Stimulated activated naive CD4-positive, alpha-beta T cell (primary cell): ENCODE results near the gene NRXN3.

Experiments used
- DNase-seq, 6 experiments: peaks; one replicate each; lab custom pipeline; 2025; lab: John Stamatoyannopoulos, UW

NRXN3 gene

GRCh38 chr14:79540394-79540793 lies 1370.2 kb downstream of the NRXN3 start:
- no peak for DNase-seq

- no peak for DNase-seq
These were observed 1371.9 kb downstream of the NRXN3 start for GRCh38 chr14:79542121-79542520.

DNA sequence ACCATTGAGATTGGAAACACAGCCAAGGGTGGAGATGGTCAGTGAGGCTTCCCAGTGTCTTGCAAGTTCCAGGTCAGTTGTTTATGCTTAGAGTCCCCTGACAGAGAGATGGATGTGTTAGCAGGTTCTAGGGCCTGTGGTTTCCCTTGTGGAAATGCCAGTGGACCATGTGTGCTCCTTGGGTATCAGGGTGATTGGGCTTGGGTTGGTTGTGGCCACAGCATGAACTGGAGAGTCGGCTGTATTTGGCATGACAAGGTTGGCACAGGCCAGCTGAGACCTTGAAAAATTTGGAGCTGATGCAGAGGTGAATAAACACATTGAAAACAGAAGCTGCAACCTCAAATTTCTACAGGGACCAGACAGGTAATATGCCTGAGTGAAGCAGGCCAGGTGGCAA lies 1373.2 kb downstream of the NRXN3 start:
- no peak for DNase-seq

DNA sequence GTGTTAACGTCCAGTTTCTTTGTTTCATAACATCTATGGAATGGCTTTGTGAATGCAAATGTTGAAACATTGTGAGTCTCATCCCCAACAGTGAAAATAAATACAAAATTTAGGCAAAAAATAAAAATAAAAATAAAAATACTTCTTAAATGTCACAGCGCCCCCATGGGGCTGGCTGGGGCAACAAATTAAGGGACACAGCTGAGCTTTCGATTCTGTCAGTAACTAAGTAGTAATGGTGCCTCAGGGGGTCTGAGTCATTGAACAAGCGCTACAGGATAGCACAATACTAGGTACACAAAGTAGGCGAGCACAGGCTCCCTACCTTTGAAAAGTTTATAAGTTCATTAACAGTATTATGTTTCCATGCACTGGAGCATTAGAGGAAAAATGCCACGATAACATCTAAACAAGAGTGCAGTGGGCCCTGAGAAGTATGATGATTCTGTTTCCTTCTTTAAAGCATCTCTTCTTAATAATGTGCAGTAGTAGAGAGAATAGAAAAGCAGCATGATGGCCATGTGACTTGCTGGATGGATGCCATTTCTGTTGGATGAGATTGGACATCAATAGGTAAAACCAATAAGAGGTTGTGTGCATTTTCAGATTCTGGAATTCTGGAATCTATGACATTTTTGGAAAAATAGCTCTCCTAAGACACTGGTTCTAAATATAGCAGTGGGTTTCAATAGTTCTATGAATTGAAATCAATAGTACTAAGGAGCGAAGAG lies 1374.0 kb downstream of the NRXN3 start:
- no peak for DNase-seq

- no peak for DNase-seq
These were observed 1374.5 kb downstream of the NRXN3 start for GRCh38 chr14:79544698-79545070.

DNA sequence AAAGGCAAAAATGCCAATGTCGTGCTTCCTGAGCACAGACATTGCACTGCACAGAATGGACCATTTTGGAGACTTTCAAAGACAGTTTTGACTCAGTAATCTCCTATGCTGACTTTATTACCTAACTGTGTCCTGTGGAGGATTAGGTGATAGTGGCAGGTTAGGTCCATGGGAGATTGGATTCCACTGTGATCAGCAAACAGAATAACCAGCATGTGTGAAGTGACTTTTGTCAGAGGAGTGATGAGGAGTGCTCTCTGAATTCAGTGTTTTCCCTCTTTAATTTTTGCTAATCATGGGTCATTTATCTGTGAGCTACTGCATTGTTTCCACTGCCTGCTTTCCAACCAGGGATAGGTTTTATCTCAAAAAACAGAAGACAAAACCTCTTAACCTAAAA lies 1378.7 kb downstream of the NRXN3 start:
- DNase-seq = no peak

DNA sequence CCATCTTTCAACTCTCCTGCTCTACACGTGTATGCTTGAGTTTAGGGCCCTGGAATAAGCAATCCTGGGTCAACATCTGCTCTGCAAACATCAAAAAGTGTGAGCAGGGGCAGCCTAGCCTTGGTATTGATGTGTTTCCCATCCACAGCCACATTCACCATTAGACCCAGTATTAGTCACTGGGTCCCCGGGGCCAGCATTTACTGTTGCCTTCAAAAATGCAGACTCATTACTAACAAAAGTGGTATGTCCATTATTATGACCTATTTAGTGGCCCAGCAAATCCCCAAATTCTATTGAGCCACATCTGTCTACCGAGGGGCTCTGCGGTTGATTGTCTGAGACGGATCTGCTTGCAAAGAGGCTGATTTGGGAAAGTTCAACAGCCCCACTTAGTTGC lies 1379.3 kb downstream of the NRXN3 start:
- DNase-seq = no peak

GRCh38 chr14:79551523-79551922 lies 1381.3 kb downstream of the NRXN3 start:
- no peak for DNase-seq

DNA sequence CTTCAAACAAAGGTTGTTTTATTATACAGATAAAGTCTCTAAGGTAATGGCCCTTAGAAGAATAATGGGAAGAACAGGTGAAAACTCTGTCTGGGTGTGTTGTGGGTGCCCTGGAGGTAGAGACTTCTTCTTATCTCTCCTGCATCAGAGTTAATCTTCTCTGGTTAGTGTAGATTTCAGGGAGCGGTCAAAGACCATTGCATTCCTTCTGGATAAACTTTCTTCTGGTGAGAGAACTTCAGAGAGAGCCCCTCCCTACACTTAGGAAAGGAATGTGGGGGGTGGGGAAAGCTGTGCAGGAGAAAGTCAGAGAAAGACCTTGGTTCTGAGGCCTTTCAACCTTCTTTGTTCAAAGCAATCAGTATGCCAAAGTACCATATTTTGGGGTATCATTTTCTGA lies 1382.6 kb downstream of the NRXN3 start:
- no peak for DNase-seq

DNA sequence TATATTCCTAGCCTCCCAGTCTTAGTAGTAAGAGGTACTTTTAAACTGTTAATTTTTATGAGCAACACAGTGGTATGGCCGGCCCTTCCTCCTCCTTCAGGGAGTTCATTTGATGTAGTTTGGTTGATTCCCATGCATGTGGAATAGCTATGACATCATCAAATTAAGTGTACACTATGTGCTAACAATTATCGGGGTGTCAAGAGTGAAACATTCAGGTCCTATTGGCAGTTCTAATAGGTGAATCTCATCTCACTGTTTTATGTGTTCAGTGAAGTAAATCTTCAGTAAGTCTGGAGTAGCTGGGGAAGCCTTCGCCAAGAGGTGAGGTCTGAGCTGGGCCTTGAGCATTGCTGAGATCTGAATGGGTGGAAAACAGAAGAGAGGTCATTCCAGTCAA lies 1384.6 kb downstream of the NRXN3 start:
- DNase-seq = no peak

DNA sequence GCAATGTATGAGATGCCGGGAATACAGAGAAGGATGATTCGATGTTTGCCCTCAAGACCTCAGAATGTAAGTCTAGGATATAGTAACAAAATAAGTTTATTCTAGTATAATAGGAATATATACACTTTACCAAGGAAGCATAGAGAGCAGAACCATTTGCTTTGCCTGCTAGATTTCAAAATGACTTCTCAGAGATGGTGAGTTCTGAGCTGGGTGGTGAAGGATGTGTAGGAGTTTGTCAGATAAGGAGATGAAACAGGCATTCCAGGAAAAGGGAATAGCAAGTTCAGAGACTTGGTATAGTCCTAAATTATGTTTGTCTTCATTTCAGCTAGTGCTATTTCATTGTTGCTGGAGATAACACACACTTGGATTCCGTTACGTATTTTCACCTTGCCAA lies 1385.3 kb downstream of the NRXN3 start:
- DNase-seq = no peak

GRCh38 chr14:79557309-79557708 lies 1387.1 kb downstream of the NRXN3 start:
- DNase-seq = no peak

- DNase-seq = no peak
These were observed 1392.0 kb downstream of the NRXN3 start for GRCh38 chr14:79562185-79562584.

DNA sequence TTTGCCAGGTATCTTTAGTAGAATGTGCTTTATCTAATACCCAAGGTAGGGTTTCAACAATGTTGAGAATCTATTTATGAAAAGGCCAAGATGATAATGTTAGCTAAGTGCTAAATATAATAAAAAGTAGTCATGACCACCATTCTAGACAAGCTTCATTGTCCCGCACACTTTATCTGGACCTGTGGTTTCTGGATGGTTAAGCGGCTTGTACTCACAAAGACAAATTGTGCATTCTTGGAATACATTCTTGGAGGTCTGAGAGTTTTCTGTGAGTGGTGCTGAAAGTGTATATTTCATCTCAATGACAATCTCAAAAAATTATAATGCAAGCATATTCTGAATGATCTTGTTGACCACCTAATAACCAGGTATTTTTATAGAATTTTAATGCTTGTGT lies 1394.2 kb downstream of the NRXN3 start:
- DNase-seq = no peak

- DNase-seq = no peak
These were observed 1397.1 kb downstream of the NRXN3 start for GRCh38 chr14:79567306-79567705.

DNA sequence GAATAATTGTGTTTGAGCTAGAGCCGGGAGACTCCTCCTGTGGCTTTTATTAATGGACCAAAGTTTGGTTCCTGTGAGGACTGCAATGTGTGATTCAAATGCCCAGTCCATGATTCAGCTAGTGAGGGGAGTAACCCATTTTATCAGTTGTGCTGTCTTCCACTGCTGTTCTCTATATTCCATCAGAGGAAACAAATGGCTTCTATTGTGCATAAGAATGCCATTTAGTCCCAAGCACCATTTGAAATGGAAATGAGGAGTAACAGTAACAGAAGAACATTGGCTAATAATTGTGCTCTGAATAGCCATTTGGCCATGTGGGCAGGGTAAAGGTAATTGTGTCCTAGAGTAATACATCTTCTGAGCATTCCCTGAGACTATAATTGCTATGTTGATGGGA lies 1398.4 kb downstream of the NRXN3 start:
- no peak for DNase-seq

DNA sequence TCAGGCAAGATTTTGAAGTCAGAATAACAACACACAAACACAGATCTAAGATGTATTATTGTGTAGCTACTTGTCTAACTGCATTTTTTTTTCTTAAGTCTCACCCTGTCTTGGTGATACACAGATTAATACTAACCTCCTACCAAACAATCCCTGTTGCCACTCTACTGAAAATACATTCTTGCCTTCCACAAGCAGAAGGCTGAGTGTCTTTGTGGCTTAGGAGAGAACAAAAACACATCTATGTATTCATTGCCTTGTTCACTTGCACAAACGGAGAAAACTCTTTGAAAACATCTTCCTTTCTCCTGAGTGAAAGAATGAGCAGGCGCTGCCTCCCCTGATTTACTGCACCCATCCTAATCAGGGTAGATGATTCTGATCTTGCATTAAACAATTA lies 1398.9 kb downstream of the NRXN3 start:
- DNase-seq = no peak

- no peak for DNase-seq
These were observed 1400.5 kb downstream of the NRXN3 start for GRCh38 chr14:79570648-79571047.

DNA sequence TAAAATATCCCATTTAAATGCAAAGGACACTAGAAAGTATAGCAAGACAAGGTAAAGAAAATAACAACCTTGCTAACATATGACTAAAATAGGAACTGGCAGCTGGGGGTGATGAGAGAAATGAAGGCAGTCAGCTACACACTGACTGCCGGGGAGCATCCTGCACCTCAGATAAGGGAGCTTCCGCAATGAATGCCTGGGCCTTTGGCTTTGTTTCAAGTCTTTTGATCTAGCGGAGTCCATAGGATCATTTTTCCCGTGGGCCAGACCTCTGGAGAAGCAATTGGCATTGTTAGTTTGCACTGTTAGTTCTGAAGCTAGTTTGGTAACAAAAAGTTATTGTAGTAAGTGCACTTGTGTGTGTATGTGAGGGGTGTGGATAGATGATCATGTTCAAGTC lies 1401.2 kb downstream of the NRXN3 start:
- DNase-seq = no peak

- DNase-seq = no peak
These were observed 1403.3 kb downstream of the NRXN3 start for GRCh38 chr14:79573486-79573885.

DNA sequence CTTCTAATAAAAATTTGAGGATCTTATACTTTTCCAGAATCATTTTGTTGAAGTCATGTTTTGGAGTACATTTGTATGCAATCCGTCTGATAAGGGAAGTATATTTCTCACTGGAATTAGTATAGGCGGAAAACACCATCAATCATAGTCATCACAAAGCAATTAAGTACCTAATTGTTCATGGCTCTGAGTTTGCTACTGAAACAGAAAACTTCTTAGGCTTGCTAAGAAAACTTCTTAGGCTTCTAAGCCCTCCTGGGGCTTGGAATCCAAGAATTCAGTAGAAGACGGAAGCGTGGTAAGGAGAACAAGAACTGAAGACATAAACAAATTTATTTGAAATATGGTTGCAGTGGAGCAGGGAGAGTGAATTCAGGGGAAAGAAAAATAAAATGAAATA lies 1404.9 kb downstream of the NRXN3 start:
- DNase-seq = no peak

GRCh38 chr14:79576424-79576823 lies 1406.3 kb downstream of the NRXN3 start:
- DNase-seq = no peak

GRCh38 chr14:79578470-79578869 lies 1408.3 kb downstream of the NRXN3 start:
- DNase-seq = no peak

GRCh38 chr14:79580414-79580813 lies 1410.2 kb downstream of the NRXN3 start:
- no peak for DNase-seq

DNA sequence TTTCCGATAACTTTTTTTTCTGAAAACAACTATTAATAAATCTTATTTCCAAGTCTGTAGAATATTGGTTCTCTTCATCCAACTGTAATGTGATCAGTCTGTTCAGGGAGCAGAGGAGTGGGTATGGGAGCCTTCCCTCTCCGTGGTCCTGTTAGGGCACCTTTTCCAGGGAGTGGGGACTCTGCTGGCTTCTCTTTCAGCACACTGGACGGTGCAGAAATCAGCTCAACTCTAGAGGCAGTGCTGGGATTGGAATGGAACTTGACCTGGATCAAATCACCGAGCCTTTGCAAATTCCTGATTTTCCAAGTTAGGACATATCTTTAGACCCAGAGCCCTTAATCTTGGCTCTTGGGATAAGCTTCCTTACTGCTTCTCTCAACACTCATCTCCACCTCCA lies 1410.7 kb downstream of the NRXN3 start:
- no peak for DNase-seq
